T-helper 2 cell treated with Interferon-gamma antibody and Interleukin-4, amounts not matched to agents 5 μg/mL and 100 μg/mL, for 36 hours (primary cell): Measurements from ENCODE around the gene TACC2.

Experiments used
- DNase-seq: peaks from one replicate; pipeline ENCODE4 v3.0.0; 2021; ENCODE audit warnings: low spot score
- H3K27ac Mint-ChIP-seq: one replicate; pipeline ENCODE4 v1.8.0; 2021; ENCODE audit warnings: mild to moderate bottlenecking, mixed read lengths
- H3K27me3 Mint-ChIP-seq: one replicate; pipeline ENCODE4 v1.8.0; 2021; ENCODE audit warnings: low read depth, mixed read lengths
- H3K36me3 Mint-ChIP-seq: one replicate; pipeline ENCODE4 v1.8.0; 2021; ENCODE audit warnings: low read depth, mixed read lengths
- H3K4me1 Mint-ChIP-seq: one replicate; pipeline ENCODE4 v1.8.0; 2021; ENCODE audit warnings: low read depth, mixed read lengths
- H3K4me3 Mint-ChIP-seq: one replicate; pipeline ENCODE4 v1.8.0; 2022; ENCODE audit warnings: mild to moderate bottlenecking, moderate library complexity, mixed read lengths
- H3K9me3 Mint-ChIP-seq: one replicate; pipeline ENCODE4 v1.8.0; 2021; ENCODE audit warnings: mixed read lengths

TACC2 gene

DNA sequence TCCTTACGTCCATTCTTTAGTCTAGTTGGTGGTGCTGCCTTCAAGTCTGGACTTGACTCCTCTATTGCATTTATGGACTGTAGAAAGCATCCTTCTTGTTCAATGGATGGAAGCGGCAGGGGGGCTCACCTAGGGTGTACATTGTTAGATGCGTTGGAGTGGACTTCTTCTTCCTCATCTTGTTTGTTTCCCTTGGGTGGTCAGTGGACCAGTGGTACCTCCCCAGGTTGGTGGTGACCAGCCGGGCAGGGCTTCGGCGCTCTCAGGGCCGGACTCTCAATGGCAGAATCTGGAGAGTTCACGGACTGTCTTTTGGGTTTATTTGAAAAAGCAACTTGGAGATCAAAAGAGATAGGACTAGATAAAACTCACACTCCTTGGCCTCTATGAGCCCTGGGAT lies 276.0 kb downstream of the TACC2 start:
- no peaks in the 10 kb centered on the region for H3K27me3 Mint-ChIP-seq

DNA sequence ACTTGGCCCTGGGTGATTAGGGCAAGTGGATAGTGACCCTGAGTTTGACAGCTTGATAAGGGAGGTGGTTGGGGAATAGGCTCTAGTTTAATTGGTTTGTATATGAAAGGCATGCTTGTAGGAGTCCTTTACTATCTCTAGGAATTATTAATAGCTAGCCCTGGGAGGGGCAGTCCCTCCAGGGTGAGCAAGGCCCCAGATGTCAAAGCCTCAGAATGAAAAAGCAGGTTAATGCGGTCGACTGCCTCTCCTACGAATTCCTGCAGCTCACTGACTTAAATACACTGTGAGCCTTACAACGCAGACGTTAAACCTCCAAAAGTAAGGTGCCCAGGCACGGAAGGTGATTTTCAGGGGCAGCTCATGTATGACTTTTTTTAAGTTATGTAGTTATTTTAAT lies 276.9 kb downstream of the TACC2 start:
- H3K27me3 Mint-ChIP-seq, result no peaks in the 10 kb centered on the region
- no peaks in the 10 kb centered on the region for H3K36me3 Mint-ChIP-seq
- no peak for DNase-seq

More for the DNA sequence above, 276.0 kb downstream of the TACC2 start:
- DNase-seq, result no peak
- H3K27ac Mint-ChIP-seq, result no peak overlapping the region
- H3K4me3 Mint-ChIP-seq, result no peak overlapping the region
- no peaks in the 10 kb centered on the region for H3K4me1 Mint-ChIP-seq
- no peaks in the 10 kb centered on the region for H3K36me3 Mint-ChIP-seq
- H3K9me3 Mint-ChIP-seq, result peaks cover 4% of the 10 kb centered on the region

DNA sequence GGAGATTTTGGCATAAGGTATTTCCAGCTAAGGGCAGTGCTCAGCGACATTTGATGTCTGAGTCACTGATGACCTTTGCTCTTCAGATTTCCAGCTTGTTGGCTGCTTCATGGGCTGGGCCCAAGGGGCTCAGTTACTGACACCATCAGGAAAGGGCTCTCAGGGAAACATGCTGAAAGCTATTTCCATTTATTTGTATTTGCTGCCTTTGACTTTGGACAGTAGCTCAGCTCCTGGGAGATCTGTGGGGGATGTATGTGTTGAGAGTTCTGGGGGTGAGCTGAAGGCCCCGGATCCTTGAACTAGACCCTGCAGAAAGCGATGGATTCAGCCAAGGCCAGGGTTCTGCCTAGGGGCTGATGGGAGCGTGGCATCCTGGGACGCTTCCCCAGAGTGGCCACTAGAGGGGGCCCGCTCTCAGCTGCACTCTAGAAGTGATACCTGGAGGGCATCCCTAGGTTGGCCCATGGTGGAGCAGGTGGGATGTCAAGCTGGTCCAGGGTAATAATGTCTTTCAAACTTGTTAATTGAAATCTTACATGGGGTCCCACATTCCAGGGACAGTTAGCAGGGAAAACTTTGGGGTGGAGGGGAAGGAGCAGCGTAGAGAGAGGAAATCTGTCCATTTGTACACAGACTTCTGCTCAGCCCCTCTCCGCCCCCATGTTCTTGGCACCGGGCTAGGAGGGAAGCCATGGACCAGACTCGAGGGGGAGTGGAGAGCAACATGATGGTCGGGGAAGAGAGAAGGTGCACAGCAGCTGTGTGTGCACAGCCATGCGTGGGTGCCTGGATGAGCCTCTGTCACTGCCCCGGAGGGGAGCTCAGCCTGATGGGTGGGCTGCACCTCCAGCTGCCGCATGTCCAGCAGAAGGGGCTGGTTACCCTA lies 279.1 kb downstream of the TACC2 start:
- Mint-ChIP-seq H3K27ac (no peak overlapping the region), H3K36me3 (no peaks in the 10 kb centered on the region), H3K27me3 (no peaks in the 10 kb centered on the region), H3K4me3 (no peak overlapping the region), H3K9me3 (no peaks in the 10 kb centered on the region), H3K4me1 (no peaks in the 10 kb centered on the region)
- peak; percentile 18 for DNase-seq

More for the DNA sequence above, 276.9 kb downstream of the TACC2 start:
- Mint-ChIP-seq H3K27ac (no peak overlapping the region), H3K4me3 (no peak overlapping the region), H3K4me1 (no peaks in the 10 kb centered on the region), H3K9me3 (peaks cover 4% of the 10 kb centered on the region)

DNA sequence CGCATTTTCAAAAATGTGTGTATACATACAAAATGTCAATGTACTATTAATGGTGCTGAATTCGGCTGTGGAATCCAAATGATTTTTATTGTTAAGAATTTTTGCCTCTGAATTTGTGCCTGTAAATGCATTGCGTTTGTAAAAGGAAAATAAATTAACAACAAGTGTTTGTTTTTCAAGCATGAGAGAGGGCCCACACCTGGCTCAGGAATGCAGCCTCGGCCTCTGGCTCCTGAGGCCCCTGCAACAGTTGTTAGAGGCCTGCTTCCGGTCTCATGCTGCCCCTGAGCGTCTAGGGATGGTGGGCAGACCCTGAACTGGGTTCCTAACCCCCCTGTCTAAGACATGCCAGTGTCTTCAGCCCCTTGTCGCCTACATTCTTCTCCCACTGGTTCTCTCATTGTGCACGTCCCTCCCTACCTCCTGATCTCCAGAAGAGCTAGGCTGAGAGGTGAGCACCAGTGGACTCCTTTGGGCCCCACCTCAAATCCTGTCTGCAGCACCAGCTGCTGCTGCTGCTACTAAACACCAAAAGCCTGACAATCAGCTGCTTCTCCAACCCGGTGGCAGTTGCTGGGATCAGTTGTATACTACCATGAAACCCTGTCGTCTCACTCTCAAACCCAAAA lies 280.2 kb downstream of the TACC2 start:
- Mint-ChIP-seq H3K9me3 (no peaks in the 10 kb centered on the region), H3K4me1 (no peaks in the 10 kb centered on the region), H3K4me3 (no peak overlapping the region), H3K36me3 (no peaks in the 10 kb centered on the region), H3K27ac (no peak overlapping the region), H3K27me3 (no peaks in the 10 kb centered on the region)
- no peak for DNase-seq

DNA sequence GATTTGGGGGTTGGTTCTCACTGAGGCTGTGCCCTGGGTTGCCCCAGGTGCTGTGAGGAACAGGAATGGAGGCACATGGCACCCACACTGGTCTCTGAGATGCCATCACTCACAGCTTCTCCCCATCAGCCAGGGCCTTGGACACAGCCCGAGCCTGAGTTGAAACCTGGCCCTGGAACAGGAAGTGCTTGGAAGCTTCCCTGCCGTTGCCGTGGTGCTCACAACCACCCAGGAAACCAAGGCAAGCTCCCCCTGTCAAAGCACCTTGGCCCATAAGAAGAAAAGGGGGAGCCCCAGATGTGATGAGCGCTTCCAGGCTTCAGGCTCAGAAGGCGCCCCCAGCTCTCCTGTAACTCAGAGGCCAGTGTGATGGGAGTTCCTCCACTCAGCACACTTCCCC lies 282.1 kb downstream of the TACC2 start, which contains the start of gene BTBD16:
TSS of gene BTBD16 (plus strand) at position 221 of the 400 bp plus-strand sequence. CDS start 3,786 bp downstream, outside the sequence.
- no peaks in the 10 kb centered on the region for H3K27me3 Mint-ChIP-seq
- DNase-seq, result no peak
- no peak within 1 kb of the TSS for H3K4me3 Mint-ChIP-seq
- no peak within 1 kb of the TSS for H3K27ac Mint-ChIP-seq
- H3K4me1 Mint-ChIP-seq, result no peaks in the 10 kb centered on the region
- H3K36me3 Mint-ChIP-seq, result no peaks in the 10 kb centered on the region
- no peaks in the 10 kb centered on the region for H3K9me3 Mint-ChIP-seq

DNA sequence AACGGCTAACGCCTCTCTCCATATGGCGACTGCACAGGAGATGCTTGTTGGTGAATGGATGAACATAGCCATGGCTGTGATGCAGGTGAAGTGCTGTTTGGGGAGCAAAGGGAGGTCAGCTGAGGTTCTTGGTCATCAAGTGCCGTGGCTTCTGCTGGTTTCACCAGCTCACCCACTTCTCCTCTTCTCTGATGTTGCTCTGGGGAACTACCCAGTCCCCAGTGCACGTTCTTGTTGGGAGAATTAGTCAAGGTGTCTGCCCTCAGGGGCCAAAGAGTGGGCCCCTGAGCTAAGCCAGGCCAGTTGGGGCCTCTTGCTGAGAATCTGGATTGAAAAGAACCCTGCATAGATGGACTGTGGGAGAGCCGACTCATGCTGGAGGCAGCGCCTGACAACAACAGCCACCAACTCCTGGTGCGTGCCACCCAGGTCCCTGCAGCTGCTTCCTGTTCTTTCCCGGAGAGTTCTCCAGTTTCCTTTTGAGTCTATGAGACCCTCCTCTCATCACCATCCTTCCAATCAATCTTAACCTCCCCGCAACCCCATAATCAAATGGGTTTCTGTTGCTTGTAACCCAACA lies 285.1 kb downstream of the TACC2 start:
- H3K27me3 Mint-ChIP-seq, result peaks cover 16% of the 10 kb centered on the region
- H3K27ac Mint-ChIP-seq, result no peak overlapping the region
- no peak for DNase-seq
- H3K36me3 Mint-ChIP-seq, result no peaks in the 10 kb centered on the region
- H3K4me3 Mint-ChIP-seq, result no peak overlapping the region
- H3K4me1 Mint-ChIP-seq, result no peaks in the 10 kb centered on the region
- H3K9me3 Mint-ChIP-seq, result no peaks in the 10 kb centered on the region

DNA sequence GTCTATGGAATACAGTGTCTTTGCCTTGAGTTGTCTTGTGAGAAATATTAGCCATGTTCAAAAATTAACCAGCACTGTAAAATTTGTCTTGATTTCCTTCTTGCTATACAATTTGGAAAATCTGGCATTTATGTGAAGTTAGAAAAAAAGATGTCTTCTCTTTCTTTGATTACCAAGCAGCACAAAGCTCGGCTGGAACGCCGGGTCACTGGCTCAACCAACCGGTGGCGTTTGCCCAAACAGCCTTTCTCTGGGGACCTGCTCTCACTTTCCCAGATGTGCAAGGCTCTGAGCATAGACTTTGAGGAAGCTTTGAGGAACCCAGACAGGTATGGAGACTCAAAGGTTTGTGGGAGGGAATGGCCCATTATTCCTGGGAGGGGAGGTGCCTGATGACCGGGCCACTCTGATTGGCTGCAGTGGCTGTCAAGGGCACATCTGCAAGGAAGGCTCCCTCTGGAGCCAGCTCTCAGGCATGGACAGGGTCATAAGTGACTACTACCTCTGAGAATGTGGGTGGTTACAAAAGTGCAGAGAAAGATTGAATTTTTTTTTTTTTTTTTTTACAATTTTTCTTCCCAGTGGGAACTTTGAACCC lies 287.7 kb downstream of the TACC2 start:
- Mint-ChIP-seq H3K36me3 (no peaks in the 10 kb centered on the region), H3K4me3 (no peak overlapping the region), H3K9me3 (no peaks in the 10 kb centered on the region), H3K4me1 (no peaks in the 10 kb centered on the region), H3K27me3 (peaks cover 19% of the 10 kb centered on the region), H3K27ac (no peak overlapping the region)
- DNase-seq, result no peak

DNA sequence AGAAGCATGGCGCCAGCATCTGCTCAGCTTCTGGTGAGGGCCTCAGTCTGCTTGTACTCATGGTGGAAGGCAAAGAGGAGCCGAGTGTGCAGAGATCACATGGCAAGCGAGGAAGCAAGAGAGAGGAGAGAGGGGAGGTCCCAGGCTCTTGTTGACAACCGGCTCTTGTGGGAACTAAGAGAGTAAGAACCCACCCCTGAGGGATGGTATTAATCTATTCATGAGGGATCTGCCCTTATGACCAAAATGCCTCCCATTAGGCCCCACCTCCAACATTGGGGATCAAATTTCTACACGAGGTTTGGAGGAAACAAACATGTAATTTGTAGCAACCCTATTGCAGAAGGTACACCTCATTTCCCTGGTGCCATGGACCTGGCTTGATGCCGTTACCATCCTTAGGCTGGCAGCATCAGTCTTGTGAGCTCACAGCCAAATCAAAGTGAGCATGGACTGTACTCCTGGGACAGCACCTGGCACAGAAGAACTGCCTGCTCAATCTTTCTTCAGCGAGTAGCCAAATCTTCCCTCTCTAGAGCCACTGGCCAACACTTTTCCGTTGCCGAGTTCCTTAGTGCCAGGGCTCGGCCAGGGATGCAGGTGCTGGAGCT lies 288.7 kb downstream of the TACC2 start:
- Mint-ChIP-seq H3K4me3 (no peak overlapping the region), H3K27ac (no peak overlapping the region), H3K9me3 (no peaks in the 10 kb centered on the region), H3K36me3 (no peaks in the 10 kb centered on the region), H3K27me3 (peaks cover 19% of the 10 kb centered on the region), H3K4me1 (no peaks in the 10 kb centered on the region)
- DNase-seq, result no peak

DNA sequence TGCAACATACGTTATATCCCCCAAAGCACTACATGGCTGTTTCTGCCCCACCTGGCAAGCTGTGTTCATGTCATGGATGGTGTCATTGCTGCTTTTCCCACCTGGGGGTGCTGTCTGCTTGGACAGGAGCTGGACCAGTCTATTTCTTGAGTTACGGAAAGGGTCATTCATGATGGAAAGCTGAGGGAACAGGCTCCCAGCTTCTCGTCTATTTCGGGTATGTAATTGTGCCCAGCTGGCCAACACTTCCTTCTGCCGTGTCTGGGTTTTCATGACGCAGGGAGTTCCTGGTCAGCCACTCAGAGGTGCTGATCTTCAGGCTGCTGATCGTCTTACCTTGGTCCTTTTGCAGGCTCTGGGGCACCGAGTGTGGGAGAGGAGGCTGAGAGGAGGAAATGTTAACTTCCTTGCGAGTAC lies 290.8 kb downstream of the TACC2 start:
- peaks cover 19% of the 10 kb centered on the region for H3K27me3 Mint-ChIP-seq
- no peak overlapping the region for H3K27ac Mint-ChIP-seq
- no peaks in the 10 kb centered on the region for H3K4me1 Mint-ChIP-seq
- H3K9me3 Mint-ChIP-seq, result no peaks in the 10 kb centered on the region
- H3K36me3 Mint-ChIP-seq, result no peaks in the 10 kb centered on the region
- DNase-seq, result no peak
- no peak overlapping the region for H3K4me3 Mint-ChIP-seq

DNA sequence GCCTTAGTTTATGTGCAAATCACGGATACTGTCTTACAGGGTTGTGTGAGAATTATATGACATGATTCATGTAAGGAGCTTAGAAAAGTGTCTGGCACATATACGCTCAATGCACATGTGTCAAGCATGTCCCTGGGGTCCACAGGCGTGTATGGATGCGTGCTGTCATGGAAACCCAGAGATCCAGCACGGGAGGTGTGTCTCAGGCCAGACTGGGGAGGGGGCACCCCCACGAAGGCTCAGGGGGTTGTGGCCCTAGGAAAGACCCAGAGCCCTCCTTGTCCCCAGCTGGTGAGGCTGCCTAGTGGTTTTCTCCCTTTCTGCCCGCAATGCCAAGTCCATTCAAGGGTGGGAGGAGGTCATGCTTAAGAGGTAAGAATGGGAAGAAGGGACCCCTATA lies 291.2 kb downstream of the TACC2 start:
- H3K4me1 Mint-ChIP-seq, result no peaks in the 10 kb centered on the region
- no peak overlapping the region for H3K4me3 Mint-ChIP-seq
- H3K36me3 Mint-ChIP-seq, result no peaks in the 10 kb centered on the region
- no peaks in the 10 kb centered on the region for H3K9me3 Mint-ChIP-seq
- DNase-seq, result no peak
- H3K27me3 Mint-ChIP-seq, result peaks cover 19% of the 10 kb centered on the region
- no peak overlapping the region for H3K27ac Mint-ChIP-seq

DNA sequence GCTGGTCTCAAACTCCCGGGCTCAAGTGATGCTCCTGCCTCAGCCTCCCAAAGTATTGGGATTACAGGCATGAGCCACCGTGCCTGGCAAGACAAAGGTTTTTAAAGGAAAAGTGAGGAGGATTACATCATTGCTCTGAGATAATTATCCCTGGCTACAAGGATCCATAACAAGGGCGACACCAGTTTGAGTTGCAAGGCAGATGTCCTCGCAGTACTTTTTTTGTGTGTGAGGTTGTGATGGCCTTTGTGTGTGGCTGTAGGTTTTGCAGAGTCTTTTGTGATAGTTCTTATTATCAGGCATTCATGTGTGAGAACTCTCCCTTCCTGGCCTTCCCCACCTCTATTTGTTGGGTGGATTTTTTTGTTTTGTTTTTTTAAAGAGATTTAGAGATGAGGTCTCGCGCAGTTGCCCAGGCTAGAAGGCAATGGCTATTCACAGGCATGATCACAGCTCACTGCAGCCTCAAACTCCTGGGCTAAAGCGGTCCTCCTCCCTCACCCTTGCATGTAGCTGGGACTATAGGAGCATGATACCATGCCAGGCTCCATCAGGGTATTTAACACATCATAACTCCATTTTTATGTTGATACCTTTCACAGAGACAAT lies 292.2 kb downstream of the TACC2 start:
- Mint-ChIP-seq H3K9me3 (no peaks in the 10 kb centered on the region), H3K27me3 (peaks cover 19% of the 10 kb centered on the region), H3K4me3 (no peak overlapping the region), H3K36me3 (no peaks in the 10 kb centered on the region), H3K27ac (no peak overlapping the region), H3K4me1 (no peaks in the 10 kb centered on the region)
- no peak for DNase-seq

DNA sequence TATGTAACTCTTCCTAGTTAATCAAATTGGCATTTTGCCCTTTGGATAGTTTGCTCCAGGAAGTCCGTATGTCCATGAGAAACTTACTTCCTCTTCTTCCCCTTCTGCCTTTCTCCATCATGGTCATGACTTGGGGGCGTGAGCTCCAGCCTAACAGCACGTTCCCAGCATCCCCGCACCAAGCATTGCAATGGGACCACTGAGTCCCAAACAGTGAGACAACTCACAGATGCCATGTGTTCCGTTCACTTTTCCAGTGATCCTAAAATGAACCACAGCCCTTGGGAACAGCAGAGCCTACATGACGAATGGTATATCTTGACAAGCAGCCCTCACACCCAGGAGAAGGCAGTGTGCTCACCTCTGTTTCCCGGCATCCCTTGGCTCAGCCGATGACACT lies 292.8 kb downstream of the TACC2 start:
- no peak for DNase-seq
- H3K27ac Mint-ChIP-seq, result no peak overlapping the region
- H3K9me3 Mint-ChIP-seq, result no peaks in the 10 kb centered on the region
- H3K27me3 Mint-ChIP-seq, result peaks cover 15% of the 10 kb centered on the region
- no peaks in the 10 kb centered on the region for H3K36me3 Mint-ChIP-seq
- no peaks in the 10 kb centered on the region for H3K4me1 Mint-ChIP-seq
- no peak overlapping the region for H3K4me3 Mint-ChIP-seq

DNA sequence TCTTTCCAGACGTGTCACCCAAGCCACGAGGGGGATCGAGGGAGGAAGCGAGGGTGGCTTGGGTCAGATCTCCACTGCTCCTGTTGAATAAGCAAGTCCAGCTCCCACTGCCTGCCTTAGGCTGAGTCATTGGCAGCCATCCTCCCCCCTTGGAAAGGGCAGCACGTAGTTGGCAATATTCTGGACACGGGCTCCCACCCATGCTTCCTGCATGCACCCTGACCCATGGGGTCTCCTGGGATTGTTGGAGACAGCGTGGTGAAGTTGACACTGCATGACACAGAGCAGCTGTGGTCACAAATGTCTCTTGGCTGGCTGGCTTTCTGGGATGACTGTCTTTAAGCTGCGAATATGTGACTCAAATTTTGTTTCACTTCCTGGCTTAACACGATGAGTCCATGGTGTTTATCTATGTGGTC lies 293.3 kb downstream of the TACC2 start:
- no peaks in the 10 kb centered on the region for H3K36me3 Mint-ChIP-seq
- H3K4me3 Mint-ChIP-seq, result no peak overlapping the region
- H3K27me3 Mint-ChIP-seq, result peaks cover 14% of the 10 kb centered on the region
- no peak for DNase-seq
- no peaks in the 10 kb centered on the region for H3K9me3 Mint-ChIP-seq
- no peaks in the 10 kb centered on the region for H3K4me1 Mint-ChIP-seq
- no peak overlapping the region for H3K27ac Mint-ChIP-seq
